Pancreas (tissue), 10 donors: ENCODE measurements around the gene SVOP. TPM values are rescaled to one million over a fixed set of nuclear protein-coding genes. Genes with fewer than 3 reads are reported as not detected.

Experiments used
- ATAC-seq, 4 donors: fragments of 200-7000 bp; cut with Tn5 transposase; one replicate each; pipeline versions ENCODE4 v1.8.0 to v1.9.1; 2020; ENCODE audit warnings: mild to moderate bottlenecking in 4 of 4, moderate library complexity in 4 of 4
- DNase-seq, 6 donors: peaks; one replicate each; pipeline ENCODE4 v3.0.0-alpha.2; 2020
- FAIRE-seq: peaks from 2 replicates; lab custom pipeline; 2012; peaks lifted over from hg19 to GRCh38; lab: Jason Lieb, UNC
- H3K27ac ChIP-seq, 4 donors: fragments of 200-600 bp; sonication (generic); 1 replicate in 3 of 4; 2 replicates in 1 of 4; pipeline versions ENCODE4 v1.5.0 to v1.8.0; 2020
- H3K27me3 ChIP-seq, 4 donors: fragments of 200-600 bp; one replicate each; pipeline ENCODE4 v1.8.0; 2021
- H3K36me3 ChIP-seq, 3 donors: fragments of 200-600 bp; sonication (generic) in 1 of 3; one replicate each; pipeline versions ENCODE4 v1.5.0 to v1.8.0; 2020 to 2021
- H3K4me1 ChIP-seq, 3 donors: fragments of 200-600 bp; one replicate each; pipeline ENCODE4 v1.8.0; 2021
- H3K4me3 ChIP-seq, 4 donors: fragments of 200-600 bp; sonication (generic) in 2 of 4; one replicate each; pipeline versions ENCODE4 v1.5.0 to v1.8.0; 2020 to 2021
- H3K9me3 ChIP-seq, 4 donors: fragments of 200-600 bp; one replicate each; pipeline ENCODE4 v1.8.0; 2021
- CTCF ChIP-seq, 4 donors: fragments of 200-600 bp; sonication (generic) in 3 of 4; IDR thresholded peaks; one replicate each; pipeline versions ENCODE4 v1.5.0 to v1.8.0; 2021; ENCODE audit warnings: antibody characterized with exemption in 4 of 4
- WGBS, 2 donors: extraction: QIAGEN DNeasy Blood & Tissue Kit; methylation state at CpG; one replicate each; pipeline ENCODE4 v1.1.7; 2013; 5-methylcytosine and 5-hydroxymethylcytosine counted together
- intact Hi-C, 3 donors: fragments of 100-400 bp; cut with DNase I; formaldehyde crosslinking; loops; one replicate each; pipeline versions ENCODE4 v1.11.1 to v1.14.2; 2022
- polyA plus RNA-seq, 2 donors: library from polyadenylated mRNA; stranded (reverse); fragments of 200-250 nt; gene quantifications; one replicate each; pipeline ENCODE4 v1.2.3, GENCODE V29; 2013
- total RNA-seq, 6 donors: library from RNA; stranded (reverse); fragmentation: NEBNext Ultra II Directional in 4 of 6; extraction: Animal tissue kit (Norgen Biotek cat#: 25700) in 4 of 6; gene quantifications; one replicate each; pipeline versions ENCODE4 v1.2.1 to v1.2.4, GENCODE V29; 2021 to 2023
- donor health status: healthy with polysubstance abuse.
- donor health status: DM: no; HTN: no; CAD: no; lungs with moderate emphysema.
- donor health status: DM: no; HTN: no; CAD: no.
- donor health status: control.
- donor health status: control.
- donor health status: Bipolar disorder and iron deficiency.
- donor health status: DM: yes; HTN: yes; CAD: no.
- donor health status: DM: no; HTN: no; CAD: no.
- donor health status: DM: no; HTN: no; CAD: no.
- donor health status: DM: yes; HTN: yes; CAD: no.

SVOP gene
- total and polyA plus RNA-seq, 8 donors, result 0.13 to 4.3 (median 0.88) TPM

- Histone ChIP-seq H3K27ac (no peak overlapping the region), H3K36me3 (no peaks in the 10 kb centered on the region), H3K27me3 (no peaks in the 10 kb centered on the region), H3K4me1 (peaks cover 0 to 5% (median 0%) of the 10 kb centered on the region in 3 donors), H3K4me3 (no peak overlapping the region), H3K9me3 (no peaks in the 10 kb centered on the region)
- FAIRE-seq (no peak), DNase-seq (no peak), ATAC-seq (no peak)
- TF ChIP-seq CTCF (IDR thresholded peaks at IDR 0.05), result no peak
- intact Hi-C loops, result no loop called here
- 50 to 62% methylated on average over 8 of the region's 8 CpGs for WGBS, 2 donors
These were observed 26.4 kb upstream of the SVOP start for GRCh38 chr12:109047081-109047805.

DNA sequence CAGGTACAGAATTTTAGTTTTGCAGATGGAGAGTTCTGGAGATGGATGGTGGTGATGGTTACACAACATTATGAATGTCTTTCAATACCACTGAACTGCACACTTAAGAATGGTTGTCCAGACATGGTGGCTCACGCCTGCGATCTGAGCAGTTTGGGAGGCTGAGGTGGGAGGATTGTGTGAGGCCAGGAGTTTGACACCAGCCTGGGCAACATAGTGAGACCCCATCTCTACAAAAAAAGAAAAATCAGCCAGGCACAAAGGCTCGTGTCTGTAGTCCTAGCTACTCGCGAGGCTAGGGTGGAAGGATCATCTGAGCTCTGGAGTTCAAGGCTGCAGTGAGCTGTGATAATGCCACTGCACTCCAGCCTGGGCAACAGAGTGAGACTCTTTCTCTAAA lies 23.4 kb upstream of the SVOP start:
- 46 to 69% methylated on average over 5 of the region's 5 CpGs for WGBS, 2 donors
- Histone ChIP-seq H3K4me1 (no peaks in the 10 kb centered on the region), H3K9me3 (no peaks in the 10 kb centered on the region), H3K27me3 (no peaks in the 10 kb centered on the region), H3K36me3 (no peaks in the 10 kb centered on the region), H3K4me3 (no peak overlapping the region), H3K27ac (no peak overlapping the region)
- no peak for TF ChIP-seq CTCF (IDR thresholded peaks at IDR 0.05)
- intact Hi-C loops, result no loop called here
- FAIRE-seq, result no peak
- DNase-seq, result no peak
- peak in 1 of 4 donors; percentile 53 for ATAC-seq

DNA sequence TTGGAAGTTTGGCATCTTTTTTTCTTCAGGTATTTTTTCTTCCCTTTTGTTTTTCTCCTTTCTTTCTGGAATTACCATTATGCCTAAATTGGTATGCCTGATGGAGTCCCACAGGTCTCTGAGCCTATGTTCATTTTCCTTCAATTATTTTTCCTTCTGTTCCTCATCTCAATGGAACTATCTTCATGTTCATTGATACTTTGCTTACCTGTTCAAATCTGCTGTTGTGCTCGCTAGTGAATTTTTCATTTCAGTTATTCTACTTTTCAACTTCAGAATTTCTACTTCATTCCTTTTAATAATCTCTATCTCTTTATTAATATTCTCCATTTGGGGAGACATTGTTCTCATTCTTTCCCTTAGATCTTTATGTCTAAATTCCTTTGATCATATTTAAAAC lies 16.1 kb upstream of the SVOP start:
- H3K27me3 ChIP-seq, result no peaks in the 10 kb centered on the region
- WGBS, 2 donors, result 0 to 78% methylated on average over 1 of the region's 1 CpG
- DNase-seq (no peak), ATAC-seq (no peak), FAIRE-seq (no peak)
- TF ChIP-seq CTCF (IDR thresholded peaks at IDR 0.05), result no peak
- intact Hi-C loops, result no loop called here
- H3K4me3 ChIP-seq, result no peak overlapping the region
- H3K27ac ChIP-seq, result no peak overlapping the region
- H3K9me3 ChIP-seq, result no peaks in the 10 kb centered on the region
- H3K36me3 ChIP-seq, result no peaks in the 10 kb centered on the region
- no peaks in the 10 kb centered on the region for H3K4me1 ChIP-seq

- TF ChIP-seq CTCF (IDR thresholded peaks at IDR 0.05), result no peak
These were observed 12.7 kb upstream of the SVOP start for GRCh38 chr12:109033239-109034196.

More at GRCh38 chr12:109033239-109034196, 12.7 kb upstream of the SVOP start:
- H3K4me1 ChIP-seq, result no peaks in the 10 kb centered on the region
- H3K27ac ChIP-seq, result no peak overlapping the region
- ATAC-seq (no peak), FAIRE-seq (no peak), DNase-seq (no peak)
- no peaks in the 10 kb centered on the region for H3K36me3 ChIP-seq
- intact Hi-C loops, result no loop called here
- H3K27me3 ChIP-seq, result no peaks in the 10 kb centered on the region
- H3K4me3 ChIP-seq, result no peak overlapping the region
- H3K9me3 ChIP-seq, result no peaks in the 10 kb centered on the region
- WGBS, 2 donors, result 43 to 53% methylated on average over 7 of the region's 7 CpGs
